ENCODE results near the gene ARHGEF38. TPM values are rescaled to one million over a fixed set of nuclear protein-coding genes. Genes with fewer than 3 reads are reported as not detected.

Gene ARHGEF38
- total RNA-seq, 1 donor from 2014 or later, result 20.6 TPM

DNA sequence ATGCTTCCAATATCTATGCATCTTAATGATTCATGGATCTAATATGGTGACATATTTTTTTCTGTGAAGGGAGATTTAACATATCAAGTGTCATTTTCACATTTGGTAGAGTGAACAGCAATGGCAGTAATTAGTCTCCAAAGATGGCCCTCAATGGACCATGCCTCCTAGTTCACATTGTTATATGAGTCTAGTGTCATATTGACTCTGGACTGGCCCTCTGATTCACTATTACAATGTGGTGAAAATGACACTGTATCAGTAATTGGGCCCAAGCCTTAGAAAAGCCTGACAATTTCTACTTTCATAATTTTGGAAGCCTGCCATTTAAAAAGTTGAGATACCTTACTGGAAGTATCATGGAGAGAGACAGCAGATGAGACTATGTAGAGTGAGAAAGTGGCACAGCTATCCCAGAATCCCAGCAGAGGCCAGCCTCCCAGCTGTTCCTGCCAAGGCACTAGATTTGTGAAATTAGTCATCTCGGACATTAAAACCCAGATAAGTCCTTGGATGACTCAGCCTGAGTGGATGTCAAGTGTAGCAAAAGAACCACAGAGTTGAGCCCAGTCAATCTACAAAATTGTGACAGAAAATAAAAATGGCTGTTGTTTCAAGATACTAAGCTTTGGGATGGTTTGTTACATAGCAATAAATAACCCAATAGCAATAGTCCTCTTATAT, 68.4 kb downstream of the ARHGEF38 start:
- H3K9me3 ChIP-seq, result no peaks in the 10 kb centered on the region
- intact Hi-C loops (cut with DNase I), result no loop called here
- H3K36me3 ChIP-seq, result no peaks in the 10 kb centered on the region
- H3K27ac ChIP-seq, result no peak overlapping the region
- DNase-seq (no peak), ATAC-seq (peak; percentile 22 to 61)
- peaks cover 12% of the 10 kb centered on the region for H3K4me1 ChIP-seq
- H3K4me3 ChIP-seq, result no peak overlapping the region
- H3K27me3 ChIP-seq (ENCODE audit: low read depth), result no peaks in the 10 kb centered on the region
- TF ChIP-seq, protein P1, sequence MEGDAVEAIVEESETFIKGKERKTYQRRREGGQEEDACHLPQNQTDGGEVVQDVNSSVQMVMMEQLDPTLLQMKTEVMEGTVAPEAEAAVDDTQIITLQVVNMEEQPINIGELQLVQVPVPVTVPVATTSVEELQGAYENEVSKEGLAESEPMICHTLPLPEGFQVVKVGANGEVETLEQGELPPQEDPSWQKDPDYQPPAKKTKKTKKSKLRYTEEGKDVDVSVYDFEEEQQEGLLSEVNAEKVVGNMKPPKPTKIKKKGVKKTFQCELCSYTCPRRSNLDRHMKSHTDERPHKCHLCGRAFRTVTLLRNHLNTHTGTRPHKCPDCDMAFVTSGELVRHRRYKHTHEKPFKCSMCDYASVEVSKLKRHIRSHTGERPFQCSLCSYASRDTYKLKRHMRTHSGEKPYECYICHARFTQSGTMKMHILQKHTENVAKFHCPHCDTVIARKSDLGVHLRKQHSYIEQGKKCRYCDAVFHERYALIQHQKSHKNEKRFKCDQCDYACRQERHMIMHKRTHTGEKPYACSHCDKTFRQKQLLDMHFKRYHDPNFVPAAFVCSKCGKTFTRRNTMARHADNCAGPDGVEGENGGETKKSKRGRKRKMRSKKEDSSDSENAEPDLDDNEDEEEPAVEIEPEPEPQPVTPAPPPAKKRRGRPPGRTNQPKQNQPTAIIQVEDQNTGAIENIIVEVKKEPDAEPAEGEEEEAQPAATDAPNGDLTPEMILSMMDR (IDR thresholded peaks at IDR 0.05), result no peak

DNA sequence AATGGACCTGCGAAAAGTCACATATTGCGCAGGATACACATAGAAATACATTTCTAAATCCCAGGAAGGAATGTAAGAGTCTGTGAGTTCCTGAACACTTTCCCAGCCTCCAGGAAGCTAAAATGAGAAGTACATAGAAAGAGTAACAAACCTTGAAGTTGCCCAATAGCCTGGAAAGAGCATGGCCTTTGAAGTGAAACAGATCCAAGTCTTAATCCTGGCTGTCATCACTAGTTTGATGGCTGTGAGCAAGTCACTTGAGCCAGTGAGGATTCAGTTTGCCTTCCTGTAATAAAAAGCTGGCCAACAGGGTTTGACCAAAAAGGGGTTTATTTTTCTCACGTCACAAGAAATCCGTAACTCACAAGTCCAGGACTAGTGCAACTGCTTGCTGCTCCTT, 69.8 kb downstream of the ARHGEF38 start:
- no peak overlapping the region for H3K27ac ChIP-seq
- DNase-seq, result no peak

DNA sequence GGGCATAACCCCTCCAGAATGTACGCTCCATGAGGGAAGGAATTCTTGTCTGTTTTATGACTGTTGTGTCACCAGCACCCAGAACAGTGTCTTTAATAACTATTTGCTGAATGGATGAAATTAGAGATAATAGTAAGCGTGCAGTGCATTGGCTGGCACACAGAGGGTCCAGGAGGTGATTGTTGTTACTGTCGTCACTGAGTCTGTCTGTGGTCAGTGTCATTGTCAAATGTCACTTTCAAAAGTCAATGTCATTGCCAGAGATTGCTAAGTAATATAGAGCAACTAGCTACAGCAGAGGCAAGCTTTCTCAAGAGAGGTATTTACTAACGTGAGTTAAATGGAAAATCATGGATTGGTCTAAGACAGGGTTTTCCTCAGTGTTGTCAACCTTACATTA, 70.7 kb downstream of the ARHGEF38 start:
- intact Hi-C loops (cut with DNase I), result no loop called here
- no peaks in the 10 kb centered on the region for H3K9me3 ChIP-seq
- no peak overlapping the region for H3K27ac ChIP-seq
- H3K4me1 ChIP-seq, result peaks cover 12% of the 10 kb centered on the region
- H3K27me3 ChIP-seq (ENCODE audit: low read depth), result no peaks in the 10 kb centered on the region
- ATAC-seq (no peak), DNase-seq (no peak)
- TF ChIP-seq, protein P1 (IDR thresholded peaks at IDR 0.05), result no peak
- no peak overlapping the region for H3K4me3 ChIP-seq
- H3K36me3 ChIP-seq, result no peaks in the 10 kb centered on the region

More for the DNA sequence above, 69.8 kb downstream of the ARHGEF38 start:
- H3K4me1 ChIP-seq, result peaks cover 12% of the 10 kb centered on the region
- H3K36me3 ChIP-seq, result no peaks in the 10 kb centered on the region
- no peak overlapping the region for H3K4me3 ChIP-seq
- TF ChIP-seq, protein P1 (IDR thresholded peaks at IDR 0.05), result no peak
- ATAC-seq, result peak in 1 of 2 donors; percentile 33
- intact Hi-C loops (cut with DNase I), result no loop called here
- H3K9me3 ChIP-seq, result no peaks in the 10 kb centered on the region
- no peaks in the 10 kb centered on the region for H3K27me3 ChIP-seq (ENCODE audit: low read depth)

DNA sequence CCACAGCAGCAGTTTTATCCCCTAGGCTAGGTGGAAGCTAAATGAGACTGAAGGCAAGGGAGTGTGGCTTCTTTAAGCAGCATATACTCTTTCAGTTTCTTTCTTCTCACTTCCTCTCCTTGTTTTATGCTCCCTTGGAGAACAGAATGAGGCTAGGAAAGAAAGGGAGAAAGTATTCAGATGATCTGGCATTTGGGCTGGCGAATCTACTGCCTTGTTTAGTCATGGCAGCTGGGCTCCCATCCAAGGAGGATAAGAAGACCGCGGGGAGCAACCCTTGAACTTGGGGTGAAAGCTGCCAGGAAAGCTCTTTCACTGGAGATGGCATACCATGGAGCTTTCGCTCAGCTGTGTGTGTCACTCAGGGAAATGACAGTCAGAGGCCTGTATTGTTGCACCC, 72.1 kb downstream of the ARHGEF38 start:
- no peak overlapping the region for H3K4me3 ChIP-seq
- peak; percentile 26 to 30 for ATAC-seq
- intact Hi-C loops (cut with DNase I), result no loop called here
- no peaks in the 10 kb centered on the region for H3K9me3 ChIP-seq
- TF ChIP-seq, protein P1 (IDR thresholded peaks at IDR 0.05), result no peak
- no peaks in the 10 kb centered on the region for H3K27me3 ChIP-seq (ENCODE audit: low read depth)
- no peak for DNase-seq
- H3K27ac ChIP-seq, result no peak overlapping the region
- H3K4me1 ChIP-seq, result peaks cover 12% of the 10 kb centered on the region
- H3K36me3 ChIP-seq, result no peaks in the 10 kb centered on the region

DNA sequence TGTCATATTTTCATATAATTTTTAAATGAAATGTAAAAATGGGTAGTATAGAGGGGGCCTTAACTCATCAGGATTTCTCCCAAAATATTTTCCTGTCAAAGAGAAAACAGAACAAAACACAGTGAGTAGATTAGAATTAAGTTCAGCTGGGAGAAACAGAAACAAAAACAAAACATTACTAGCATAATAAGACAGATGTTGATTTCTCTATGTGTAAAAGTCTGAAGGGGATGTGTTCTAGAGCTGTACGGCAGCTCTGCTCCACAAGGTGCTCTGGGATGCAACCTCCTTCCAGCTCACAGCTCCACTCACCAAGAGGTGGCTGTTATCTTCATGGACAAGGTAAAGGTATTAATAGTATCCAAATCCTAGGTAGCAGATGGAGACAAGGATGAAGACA, 72.8 kb downstream of the ARHGEF38 start:
- Histone ChIP-seq H3K4me3 (no peak overlapping the region), H3K36me3 (no peaks in the 10 kb centered on the region), H3K27me3 (ENCODE audit: low read depth) (no peaks in the 10 kb centered on the region), H3K9me3 (no peaks in the 10 kb centered on the region), H3K4me1 (peaks cover 12% of the 10 kb centered on the region), H3K27ac (no peak overlapping the region)
- TF ChIP-seq, protein P1 (IDR thresholded peaks at IDR 0.05), result no peak
- intact Hi-C loops (cut with DNase I), result no loop called here
- no peak for DNase-seq
- ATAC-seq, result no peak
